Thyroid gland (tissue), 4 donors: Measurements from ENCODE around the gene FAT2.

ENCODE experiments used
- CTCF ChIP-seq, 6 experiments: fragments of 200-600 bp in 3 of 6; fragments of 450-650 bp in 3 of 6; sonication (generic) in 3 of 6; IDR thresholded peaks; one replicate each; pipeline ENCODE4 v1.5.1; 2016 to 2019; ENCODE audit warnings: antibody characterized with exemption in 6 of 6, mild to moderate bottlenecking in 2 of 6, inconsistent platforms in 1 of 6, moderate library complexity in 1 of 6
- POLR2A ChIP-seq, 2 donors: fragments of 450-650 bp; IDR thresholded peaks; one replicate each; pipeline ENCODE4 v1.6.1; 2017; ENCODE audit warnings: antibody characterized with exemption in 2 of 2, mild to moderate bottlenecking in 2 of 2, moderate library complexity in 1 of 2

GRCh38 chr5:151600069-151600665 is 9.0 kb upstream of the FAT2 start:
- TF ChIP-seq CTCF (IDR thresholded peaks at IDR 0.05), result no peak
- no peak for TF ChIP-seq POLR2A (IDR thresholded peaks at IDR 0.05)
